Thymus (tissue), 11 donors: Measurements from ENCODE around the gene PLEKHG4B. TPM values are rescaled to one million over a fixed set of nuclear protein-coding genes. Genes with fewer than 3 reads are reported as not detected.

ENCODE experiments used
- DNase-seq, 9 donors: peaks; one replicate each; pipeline ENCODE4 v3.0.0-alpha.2; 2013; ENCODE audit warnings: low spot score in 9 of 9, low read depth in 6 of 9, missing footprints in 1 of 9
- H3K27ac ChIP-seq, 2 donors: one replicate each; pipeline ENCODE4 v1.5.1; 2013; ENCODE audit warnings: control low read depth in 1 of 2, low read depth in 1 of 2, low read length in 1 of 2, mild to moderate bottlenecking in 1 of 2, moderate library complexity in 1 of 2
- H3K27me3 ChIP-seq, 2 donors: one replicate each; pipeline ENCODE4 v1.5.1; 2013; ENCODE audit warnings: low read length in 1 of 2; ENCODE audit not compliant: control insufficient read depth in 2 of 2, insufficient read depth in 1 of 2
- H3K36me3 ChIP-seq, 2 donors: one replicate each; pipeline ENCODE4 v1.5.1; 2013; ENCODE audit warnings: low read length in 1 of 2, mild to moderate bottlenecking in 1 of 2, moderate library complexity in 1 of 2; ENCODE audit not compliant: control insufficient read depth in 2 of 2, insufficient read depth in 2 of 2
- H3K4me1 ChIP-seq, 2 donors: one replicate each; pipeline ENCODE4 v1.5.1; 2013; ENCODE audit warnings: low read length in 2 of 2; ENCODE audit not compliant: control insufficient read depth in 2 of 2, insufficient read depth in 2 of 2
- H3K4me3 ChIP-seq, 2 donors: one replicate each; pipeline ENCODE4 v1.5.1; 2013; ENCODE audit warnings: low read length in 2 of 2, control low read depth in 1 of 2, mild to moderate bottlenecking in 1 of 2
- H3K9me3 ChIP-seq, 2 donors: one replicate each; pipeline ENCODE4 v1.5.1; 2013; ENCODE audit warnings: low read length in 1 of 2, mild to moderate bottlenecking in 1 of 2; ENCODE audit not compliant: control insufficient read depth in 2 of 2, insufficient read depth in 1 of 2
- WGBS: extraction: QIAGEN DNeasy Blood & Tissue Kit; methylation state at CpG from one replicate; pipeline ENCODE4 v1.1.7; 2013; 5-methylcytosine and 5-hydroxymethylcytosine counted together
- polyA plus RNA-seq: library from polyadenylated mRNA; stranded (reverse); fragments of 200-250 nt; gene quantifications from one replicate; pipeline ENCODE4 v1.2.3, GENCODE V29; 2013
- total RNA-seq: library from RNA; stranded (reverse); fragments of 120-200 nt; gene quantifications from one replicate; pipeline ENCODE4 v1.2.4, GENCODE V29; 2013
- donor health status: healthy.

Gene PLEKHG4B
- total and polyA plus RNA-seq, 2 donors: 0.47 to 0.64 TPM

DNA sequence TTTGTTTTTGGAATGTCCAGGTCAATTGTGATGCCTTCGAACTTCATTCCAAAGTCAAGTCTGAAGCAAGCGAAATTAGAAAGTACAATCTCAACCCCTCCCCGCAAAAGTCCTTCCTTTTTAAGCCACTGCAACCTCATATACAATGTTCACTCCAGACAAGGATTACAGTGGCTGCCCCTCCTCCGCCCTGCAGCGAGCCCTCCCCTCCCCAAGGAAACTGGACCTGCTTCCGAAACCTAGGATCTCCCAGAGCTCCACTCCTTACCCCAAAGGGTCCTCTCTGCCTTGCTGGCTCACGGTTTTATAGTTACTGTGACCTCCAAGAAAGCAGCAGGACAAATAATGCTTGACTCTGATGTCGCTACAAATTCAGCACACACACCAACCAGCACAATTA is 109.7 kb downstream of the PLEKHG4B start:
- Histone ChIP-seq H3K36me3 (peaks cover 26 to 39% of the 10 kb centered on the region in 2 donors), H3K27ac (peak overlapping the region in 1 of 2 donors; percentile 77), H3K4me1 (peaks cover 8 to 24% of the 10 kb centered on the region in 2 donors), H3K4me3 (no peak overlapping the region), H3K27me3 (no peaks in the 10 kb centered on the region), H3K9me3 (peaks cover 0 to 4% of the 10 kb centered on the region in 2 donors)
- DNase-seq: no peak
- 91% methylated on average over 8 of the region's 8 CpGs for WGBS

DNA sequence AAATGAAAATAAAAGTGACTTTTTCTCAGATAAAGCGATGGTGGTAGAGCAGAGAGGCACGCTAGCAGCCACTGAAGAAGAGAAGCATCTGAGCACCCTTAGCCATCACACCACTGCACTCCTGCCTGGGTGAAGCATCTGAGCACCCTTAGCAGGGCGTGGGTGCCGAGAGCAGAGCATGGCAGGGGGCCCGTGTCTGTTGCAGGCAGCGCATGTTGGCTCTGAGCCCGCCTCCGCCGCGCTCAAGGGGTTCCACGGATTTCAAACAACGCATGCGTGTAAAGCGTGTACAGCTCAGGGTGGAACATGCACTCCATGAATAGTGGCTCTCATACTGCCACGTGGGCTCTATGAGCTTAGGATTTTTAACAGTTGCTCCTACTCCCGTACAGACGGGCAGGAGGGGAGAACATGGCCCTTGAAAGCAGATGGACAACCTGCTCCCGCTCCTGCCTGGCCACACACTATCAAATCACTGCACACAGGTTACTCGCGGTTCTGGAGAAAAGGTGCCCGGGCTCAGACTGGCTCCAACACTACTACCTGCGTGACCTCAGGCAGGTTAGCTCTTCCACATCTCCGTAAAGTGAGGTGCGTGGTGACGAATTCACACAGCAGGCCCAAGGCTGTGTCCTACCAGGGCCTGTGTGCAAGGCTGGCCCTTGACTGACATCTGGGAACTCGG is 111.4 kb downstream of the PLEKHG4B start:
- Histone ChIP-seq H3K27me3 (no peaks in the 10 kb centered on the region), H3K36me3 (peaks cover 38 to 54% of the 10 kb centered on the region in 2 donors), H3K4me3 (no peak overlapping the region), H3K27ac (no peak overlapping the region), H3K4me1 (peaks cover 8 to 24% of the 10 kb centered on the region in 2 donors), H3K9me3 (peaks cover 0 to 4% of the 10 kb centered on the region in 2 donors)
- WGBS: 94% methylated on average over 26 of the region's 26 CpGs
- no peak for DNase-seq

DNA sequence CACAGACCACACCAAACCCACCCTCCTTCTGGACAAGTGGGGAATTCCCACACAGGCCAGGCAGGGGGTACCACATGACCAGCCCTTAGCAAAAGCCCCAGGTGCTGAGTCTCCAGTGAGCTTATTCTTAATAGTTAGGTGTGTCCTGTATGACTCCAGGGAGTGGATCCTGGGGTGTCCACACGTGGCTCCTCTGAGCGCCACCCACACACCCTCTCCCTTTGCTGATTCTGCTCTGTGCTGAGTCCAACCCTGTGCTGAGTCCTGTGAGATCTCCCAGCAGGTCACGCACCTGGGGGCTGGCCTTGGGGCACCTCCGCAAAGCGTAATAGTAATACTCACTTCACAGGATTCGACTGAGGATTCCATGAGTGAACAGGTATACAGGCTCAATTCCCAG is 112.0 kb downstream of the PLEKHG4B start:
- Histone ChIP-seq H3K4me3 (no peak overlapping the region), H3K36me3 (peaks cover 38 to 51% of the 10 kb centered on the region in 2 donors), H3K4me1 (peaks cover 8 to 24% of the 10 kb centered on the region in 2 donors), H3K27me3 (no peaks in the 10 kb centered on the region), H3K27ac (no peak overlapping the region), H3K9me3 (peaks cover 0 to 4% of the 10 kb centered on the region in 2 donors)
- DNase-seq: no peak
- WGBS: 82% methylated on average over 6 of the region's 6 CpGs

DNA sequence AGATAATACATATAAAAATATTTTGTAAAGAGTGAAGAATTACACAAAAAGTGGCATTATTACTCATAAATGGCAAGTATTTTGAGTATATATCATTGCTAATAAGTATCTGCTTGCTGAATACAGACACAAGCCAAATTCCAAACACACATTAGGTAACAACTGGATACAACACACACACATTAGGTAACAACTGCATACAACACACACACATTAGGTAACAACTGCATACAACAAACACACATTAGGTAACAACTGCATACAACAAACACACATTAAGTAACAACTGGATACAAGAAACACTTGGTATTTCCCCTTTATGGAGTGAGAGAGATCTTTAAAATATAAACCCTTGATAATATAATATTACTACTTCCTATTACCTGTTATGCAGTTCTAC is 112.5 kb downstream of the PLEKHG4B start:
- Histone ChIP-seq H3K4me3 (no peak overlapping the region), H3K4me1 (peaks cover 8 to 24% of the 10 kb centered on the region in 2 donors), H3K27me3 (no peaks in the 10 kb centered on the region), H3K36me3 (peaks cover 38 to 49% of the 10 kb centered on the region in 2 donors), H3K9me3 (peaks cover 0 to 4% of the 10 kb centered on the region in 2 donors), H3K27ac (no peak overlapping the region)
- no peak for DNase-seq

DNA sequence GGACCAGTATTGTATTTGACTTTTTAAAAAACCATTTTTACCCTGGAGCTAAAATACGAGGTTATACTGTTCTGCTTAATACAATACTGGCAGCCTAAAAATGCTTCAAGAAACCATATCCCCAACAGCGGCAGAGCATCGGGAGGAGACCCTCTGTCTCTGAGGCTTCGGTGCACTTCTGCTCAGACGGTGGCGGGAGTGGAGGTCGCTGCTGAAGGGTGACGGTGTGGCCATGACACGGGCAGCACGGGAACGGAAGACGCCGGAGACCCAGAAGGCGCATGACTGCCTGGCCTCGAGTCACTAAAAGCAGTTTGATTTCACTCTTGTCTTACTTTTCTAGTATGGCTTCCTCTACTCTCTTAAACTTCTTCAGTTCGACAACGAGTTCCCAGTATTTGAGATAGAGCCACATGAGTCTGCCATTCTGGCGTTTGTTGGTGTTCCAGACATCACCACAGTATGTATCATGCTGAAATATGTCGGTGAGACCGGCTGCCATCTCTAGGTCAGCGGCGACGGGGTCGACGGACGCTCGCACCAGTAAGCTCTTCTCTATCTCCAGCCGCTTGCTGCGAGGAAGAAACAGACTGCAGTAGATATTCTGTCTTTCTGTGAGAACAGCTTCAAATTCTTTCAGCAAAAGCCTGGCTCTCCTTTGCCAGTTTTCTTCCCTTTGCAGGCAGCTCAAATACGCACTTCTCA is 113.2 kb downstream of the PLEKHG4B start:
- Histone ChIP-seq H3K27ac (no peak overlapping the region), H3K36me3 (peaks cover 38 to 49% of the 10 kb centered on the region in 2 donors), H3K4me1 (peaks cover 8 to 21% of the 10 kb centered on the region in 2 donors), H3K9me3 (peaks cover 0 to 4% of the 10 kb centered on the region in 2 donors), H3K4me3 (no peak overlapping the region), H3K27me3 (no peaks in the 10 kb centered on the region)
- WGBS: 95% methylated on average over 30 of the region's 30 CpGs
- no peak for DNase-seq

DNA sequence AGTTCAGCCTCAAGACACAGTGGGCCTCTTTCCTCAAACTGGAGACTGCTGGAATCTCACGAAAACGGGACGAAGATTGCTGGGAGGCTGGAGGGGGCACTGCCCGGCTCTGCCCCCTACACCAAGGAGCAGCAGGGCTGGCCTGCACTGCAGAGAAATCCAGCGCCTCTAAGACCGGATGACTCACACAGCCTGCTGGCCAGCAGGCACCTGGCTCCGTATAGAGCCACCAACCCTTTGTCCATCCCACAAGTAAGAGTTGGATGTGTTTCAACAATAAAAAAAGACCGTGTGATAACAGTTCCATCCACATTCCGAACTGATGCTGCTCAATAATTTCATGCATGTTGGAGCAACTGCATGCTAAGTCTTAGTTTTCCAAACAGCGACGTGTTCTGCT is 114.4 kb downstream of the PLEKHG4B start:
- no peak for DNase-seq
- Histone ChIP-seq H3K9me3 (peaks cover 0 to 4% of the 10 kb centered on the region in 2 donors), H3K27me3 (no peaks in the 10 kb centered on the region), H3K36me3 (peaks cover 38 to 49% of the 10 kb centered on the region in 2 donors), H3K4me3 (no peak overlapping the region), H3K4me1 (peaks cover 4 to 11% of the 10 kb centered on the region in 2 donors), H3K27ac (no peak overlapping the region)
- 95% methylated on average over 11 of the region's 11 CpGs for WGBS

DNA sequence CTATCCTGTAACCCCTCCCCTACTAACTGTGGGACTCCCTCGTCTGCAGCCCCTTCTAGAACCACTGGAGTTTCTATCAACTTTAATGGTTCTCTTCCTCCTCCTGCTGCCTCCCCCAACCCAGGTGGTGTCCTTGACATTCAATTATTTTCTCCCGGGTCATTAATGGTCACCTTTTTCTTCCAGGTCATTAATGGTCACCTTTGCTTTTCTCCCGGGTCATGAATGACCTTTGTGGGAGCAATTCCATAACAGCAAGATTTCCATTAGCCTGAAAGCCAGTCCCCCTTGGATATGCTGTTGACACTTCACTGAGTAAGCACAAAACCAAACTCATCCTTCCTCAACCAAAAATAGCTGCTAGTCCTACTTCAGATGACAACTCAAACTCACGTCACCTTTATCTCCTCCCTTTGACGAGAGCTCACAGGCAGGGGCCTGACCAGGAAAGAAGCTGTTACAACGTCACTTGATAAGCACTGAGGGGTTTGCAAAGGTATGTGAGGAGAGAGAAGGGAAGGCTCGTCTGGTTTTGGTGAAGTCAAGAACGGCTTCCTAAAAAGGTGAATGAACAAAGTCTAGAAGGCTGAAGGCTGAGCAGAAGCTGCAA is 115.1 kb downstream of the PLEKHG4B start:
- no peak overlapping the region for H3K4me3 ChIP-seq
- H3K27me3 ChIP-seq: no peaks in the 10 kb centered on the region
- peaks cover 0 to 4% of the 10 kb centered on the region in 2 donors for H3K9me3 ChIP-seq
- DNase-seq: no peak
- no peak overlapping the region for H3K27ac ChIP-seq
- peaks cover under 1 to 4% of the 10 kb centered on the region in 2 donors for H3K4me1 ChIP-seq
- H3K36me3 ChIP-seq: peaks cover 38 to 49% of the 10 kb centered on the region in 2 donors
- WGBS: 95% methylated on average over 8 of the region's 8 CpGs

DNA sequence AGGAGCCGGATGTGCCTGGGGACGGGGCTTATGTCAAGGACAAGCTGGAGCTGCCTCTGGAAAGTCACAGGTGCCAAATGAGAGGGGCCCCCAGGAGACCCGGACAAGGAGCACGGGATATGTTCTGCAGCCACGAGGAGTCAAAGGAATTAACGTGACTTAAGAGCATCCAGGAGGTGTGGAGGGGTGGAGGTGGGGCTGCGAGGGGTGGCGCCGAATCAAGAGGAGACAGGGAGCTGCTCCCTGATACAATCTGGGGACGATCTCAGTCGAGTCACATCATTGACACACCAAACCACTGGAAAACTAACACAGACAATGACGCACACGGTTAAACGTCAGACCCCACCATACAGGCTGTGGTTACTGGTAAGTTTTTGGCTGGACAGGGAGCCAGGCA is 115.6 kb downstream of the PLEKHG4B start:
- H3K27ac ChIP-seq: no peak overlapping the region

More for the DNA sequence above, 115.6 kb downstream of the PLEKHG4B start:
- no peak overlapping the region for H3K4me3 ChIP-seq
- H3K9me3 ChIP-seq: peaks cover 0 to 4% of the 10 kb centered on the region in 2 donors
- WGBS: 87% methylated on average over 14 of the region's 14 CpGs
- no peak for DNase-seq
- no peaks in the 10 kb centered on the region for H3K27me3 ChIP-seq
- peaks cover 38 to 49% of the 10 kb centered on the region in 2 donors for H3K36me3 ChIP-seq
- no peaks in the 10 kb centered on the region for H3K4me1 ChIP-seq
